ENCODE data around the gene CLCN5.

CLCN5 gene

DNA sequence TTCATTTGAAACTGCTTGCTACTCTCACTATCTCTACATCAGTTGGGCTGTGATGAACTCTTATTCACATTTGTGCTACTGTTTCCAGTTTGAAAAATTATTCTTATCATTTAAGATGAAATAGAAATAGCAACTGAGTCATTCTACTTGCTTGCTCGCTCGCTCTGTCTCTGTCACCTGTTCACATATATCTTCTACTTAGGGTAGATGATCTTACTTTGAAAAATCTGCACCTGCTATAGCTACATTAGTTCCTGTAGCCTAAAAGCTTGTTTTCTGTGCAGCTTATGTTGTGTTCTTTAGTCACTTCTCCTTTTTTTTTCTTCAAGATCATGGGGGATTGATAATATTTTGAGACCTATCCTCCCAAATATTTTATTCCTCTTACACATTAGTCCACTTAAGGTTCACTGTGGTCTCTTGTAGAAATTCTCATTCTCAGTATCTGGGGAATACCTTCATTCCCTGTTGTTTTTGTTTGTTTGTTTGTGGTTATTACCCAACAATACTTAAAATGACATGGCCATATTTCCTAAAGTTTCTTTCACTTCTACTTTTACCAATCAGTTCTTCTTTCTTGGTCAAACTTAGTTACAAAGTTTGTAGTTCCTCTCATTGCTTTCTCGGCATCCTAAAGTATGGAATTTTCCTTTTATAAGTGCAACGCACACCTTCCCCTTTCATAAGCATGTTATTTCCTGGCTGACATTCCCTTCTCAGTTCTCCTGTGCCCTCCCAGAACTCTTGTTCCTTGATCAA, 36.5 kb downstream of the CLCN5 start:
- no peak overlapping the region for H3K4me3 ChIP-seq (ENCODE audit: low read depth, low read length)
- TF ChIP-seq, protein P1, sequence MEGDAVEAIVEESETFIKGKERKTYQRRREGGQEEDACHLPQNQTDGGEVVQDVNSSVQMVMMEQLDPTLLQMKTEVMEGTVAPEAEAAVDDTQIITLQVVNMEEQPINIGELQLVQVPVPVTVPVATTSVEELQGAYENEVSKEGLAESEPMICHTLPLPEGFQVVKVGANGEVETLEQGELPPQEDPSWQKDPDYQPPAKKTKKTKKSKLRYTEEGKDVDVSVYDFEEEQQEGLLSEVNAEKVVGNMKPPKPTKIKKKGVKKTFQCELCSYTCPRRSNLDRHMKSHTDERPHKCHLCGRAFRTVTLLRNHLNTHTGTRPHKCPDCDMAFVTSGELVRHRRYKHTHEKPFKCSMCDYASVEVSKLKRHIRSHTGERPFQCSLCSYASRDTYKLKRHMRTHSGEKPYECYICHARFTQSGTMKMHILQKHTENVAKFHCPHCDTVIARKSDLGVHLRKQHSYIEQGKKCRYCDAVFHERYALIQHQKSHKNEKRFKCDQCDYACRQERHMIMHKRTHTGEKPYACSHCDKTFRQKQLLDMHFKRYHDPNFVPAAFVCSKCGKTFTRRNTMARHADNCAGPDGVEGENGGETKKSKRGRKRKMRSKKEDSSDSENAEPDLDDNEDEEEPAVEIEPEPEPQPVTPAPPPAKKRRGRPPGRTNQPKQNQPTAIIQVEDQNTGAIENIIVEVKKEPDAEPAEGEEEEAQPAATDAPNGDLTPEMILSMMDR (IDR thresholded peaks at IDR 0.05; ENCODE audit: borderline replicate concordance, insufficient read depth, low read depth, low read length): no peak

DNA sequence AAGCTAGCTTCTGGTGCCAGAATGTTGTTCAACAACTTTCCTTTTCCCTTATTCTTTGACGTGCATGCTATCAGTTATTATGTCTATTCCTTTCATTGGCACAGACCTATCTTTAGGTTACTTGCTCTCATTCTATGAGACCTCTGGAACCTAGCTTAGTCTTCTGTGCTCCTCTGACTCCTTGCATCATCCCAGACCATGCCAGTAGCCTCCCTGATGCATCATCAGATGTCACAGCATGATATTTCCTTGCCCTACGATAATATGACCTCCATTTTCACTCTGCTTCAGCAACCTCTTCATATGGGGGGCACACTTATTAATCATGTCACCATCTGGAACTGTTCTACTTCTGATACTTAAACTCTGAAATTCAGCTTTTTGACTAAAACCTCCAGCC, 37.2 kb downstream of the CLCN5 start:
- H3K4me3 ChIP-seq (ENCODE audit: low read depth, low read length): no peak overlapping the region
- TF ChIP-seq, protein P1 (IDR thresholded peaks at IDR 0.05; ENCODE audit: borderline replicate concordance, insufficient read depth, low read depth, low read length): no peak

DNA sequence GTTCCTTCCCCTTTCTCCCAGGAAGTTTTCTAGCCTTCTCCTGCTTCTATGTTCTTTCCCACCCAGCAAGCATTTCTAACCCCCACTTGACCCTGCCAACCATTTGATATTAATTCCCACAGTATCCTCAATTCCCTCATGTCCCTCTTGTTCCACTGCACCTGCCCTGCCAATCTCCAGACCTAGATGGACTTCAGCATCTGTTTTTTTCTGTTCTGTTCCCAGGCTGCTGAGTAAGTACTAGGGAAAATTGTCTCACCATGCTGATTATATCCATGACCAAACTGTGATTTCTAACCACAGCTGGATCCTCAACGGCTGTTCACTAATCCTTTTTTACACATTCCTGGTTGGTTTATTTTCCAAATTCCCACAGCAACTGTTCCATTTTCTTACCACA, 37.7 kb downstream of the CLCN5 start:
- no peak overlapping the region for H3K4me3 ChIP-seq (ENCODE audit: low read depth, low read length)
- TF ChIP-seq, protein P1 (IDR thresholded peaks at IDR 0.05; ENCODE audit: borderline replicate concordance, insufficient read depth, low read depth, low read length): no peak

DNA sequence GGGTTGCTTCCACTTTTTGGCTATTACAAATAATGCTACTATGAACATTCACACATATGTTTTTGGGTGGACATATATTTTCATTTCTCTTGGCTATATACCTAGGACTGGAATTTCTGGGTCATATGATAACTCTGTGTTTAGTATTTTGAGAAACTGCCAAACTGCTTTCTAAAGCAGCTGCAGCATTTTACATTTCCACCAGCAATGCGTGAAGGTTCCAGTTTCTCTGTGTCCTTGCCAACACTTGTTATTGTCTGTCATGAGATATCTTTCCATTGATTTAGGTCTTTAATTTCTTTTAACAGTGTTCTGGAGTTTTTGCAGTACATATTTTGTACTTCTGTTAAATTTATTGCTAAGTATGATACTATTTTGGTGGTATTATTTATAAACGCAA, 48.3 kb downstream of the CLCN5 start:
- no peak overlapping the region for H3K4me3 ChIP-seq (ENCODE audit: low read depth, low read length)
- TF ChIP-seq, protein P1 (IDR thresholded peaks at IDR 0.05; ENCODE audit: borderline replicate concordance, insufficient read depth, low read depth, low read length): no peak

DNA sequence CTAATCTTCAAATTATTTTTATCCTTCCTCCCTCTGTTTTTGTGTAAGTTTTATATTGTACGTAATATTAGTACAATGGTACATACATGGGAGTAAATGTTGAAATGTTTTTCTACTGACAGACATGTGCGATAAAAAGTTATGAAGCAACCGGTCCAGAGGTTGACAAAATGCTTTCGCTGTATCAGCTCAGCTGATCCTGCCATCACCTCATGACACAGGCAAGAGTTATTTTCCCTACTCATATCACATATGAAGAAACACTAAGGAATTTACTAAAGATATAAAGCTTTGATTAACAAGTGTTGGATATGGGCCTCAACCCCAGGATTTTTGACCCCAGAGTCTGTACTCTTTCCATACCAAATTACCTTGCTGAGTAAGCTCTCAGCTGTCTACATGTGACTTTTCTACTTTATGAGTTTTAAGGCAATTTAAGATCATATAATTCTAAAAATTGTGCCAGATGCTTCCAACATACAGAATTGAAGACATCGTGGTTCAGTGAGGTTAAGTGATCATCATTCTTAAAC, 50.0 kb downstream of the CLCN5 start:
- no peak overlapping the region for H3K4me3 ChIP-seq (ENCODE audit: low read depth, low read length)

DNA sequence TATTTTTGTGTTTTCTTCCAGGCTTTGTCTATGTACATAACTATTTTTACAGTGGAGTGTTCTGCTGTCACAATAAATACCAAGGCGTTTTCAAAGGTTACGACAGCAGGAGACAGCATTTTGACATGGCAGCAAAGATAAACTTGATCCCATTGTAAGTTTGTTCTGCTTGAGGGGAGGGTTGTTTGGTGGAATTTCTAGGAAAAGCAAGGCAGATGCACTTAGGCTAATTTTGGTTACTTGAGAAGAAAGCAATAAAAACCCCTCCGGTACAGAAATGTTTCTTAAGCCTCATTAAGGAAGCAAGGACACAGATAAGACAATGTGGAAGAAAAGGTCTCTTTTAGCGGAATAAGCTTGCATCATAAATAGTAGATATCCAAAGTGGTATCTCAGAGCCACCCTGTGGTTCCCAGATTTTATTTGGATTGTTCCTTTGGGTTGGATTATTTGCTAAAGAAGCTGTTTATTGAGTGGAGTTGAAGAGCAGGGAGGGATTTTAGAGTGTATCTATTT, 54.3 kb downstream of the CLCN5 start:
- TF ChIP-seq, protein P1 (IDR thresholded peaks at IDR 0.05; ENCODE audit: borderline replicate concordance, insufficient read depth, low read depth, low read length): no peak
- no peak overlapping the region for H3K4me3 ChIP-seq (ENCODE audit: low read depth, low read length)

More for the DNA sequence above, 50.0 kb downstream of the CLCN5 start:
- TF ChIP-seq, protein P1 (IDR thresholded peaks at IDR 0.05; ENCODE audit: borderline replicate concordance, insufficient read depth, low read depth, low read length): no peak

All from GM12875 (cell line).